Ureter (tissue), 1 donor: ENCODE results near the gene ARHGEF39. TPM values are rescaled to one million over a fixed set of nuclear protein-coding genes. Genes with fewer than 3 reads are reported as not detected.
"Not testable (repeated sequence)": the region's sequence is repeated elsewhere in the genome, so short reads cannot be mapped to it uniquely, and the experiment has no call there.

ENCODE experiments used
- DNase-seq: peaks from one replicate; pipeline ENCODE4 v3.0.0-alpha.2; 2020; ENCODE audit warnings: low spot score
- total RNA-seq: library from RNA; stranded (reverse); gene quantifications from one replicate; pipeline ENCODE4 v1.2.4, GENCODE V29; 2023
- donor health status: DM: yes; HTN: yes; CAD: no.

ARHGEF39 gene
- total RNA-seq, 1 donor from 2014 or later = 1.0 TPM

GRCh38 chr9:35618854-35619799 is 45.9 kb downstream of the ARHGEF39 start:
- DNase-seq = no peak

GRCh38 chr9:35618325-35618727 is 46.7 kb downstream of the ARHGEF39 start, which contains the start of gene CD72:
Gene CD72 (minus strand): TSS chr9:35618413. CDS start chr9:35618303, 110 bp downstream.
- no peak for DNase-seq

GRCh38 chr9:35617548-35617947 is 47.4 kb downstream of the ARHGEF39 start:
- no peak for DNase-seq

- DNase-seq = peak; percentile 71
Observed at GRCh38 chr9:35616681-35617459, 48.1 kb downstream of the ARHGEF39 start.

- DNase-seq = no peak
Observed at GRCh38 chr9:35615981-35616680, 48.9 kb downstream of the ARHGEF39 start.

- DNase-seq = no peak
Observed at GRCh38 chr9:35612843-35613242, 52.2 kb downstream of the ARHGEF39 start.

GRCh38 chr9:35612066-35612465 is 52.9 kb downstream of the ARHGEF39 start:
- not testable (repeated sequence) for DNase-seq

GRCh38 chr9:35611230-35611797 is 53.7 kb downstream of the ARHGEF39 start:
- DNase-seq = peak; percentile 53

- no peak for DNase-seq
Observed at GRCh38 chr9:35609820-35610163, 55.2 kb downstream of the ARHGEF39 start.

Other genes starting within 250 kb of the ARHGEF39 start
- 29.8 TPM for gene RUSC2, start 175.1 kb downstream of the ARHGEF39 start, total RNA-seq
- 25.6 TPM for gene TESK1, start 59.9 kb downstream of the ARHGEF39 start, total RNA-seq
- 2.0 TPM for gene CD72, start 46.8 kb downstream of the ARHGEF39 start, total RNA-seq
- 0.52 TPM for gene SIT1, start 14.3 kb downstream of the ARHGEF39 start, total RNA-seq
- 3,373 TPM for gene RMRP, start 7.2 kb downstream of the ARHGEF39 start, total RNA-seq
- gene CCDC107, start 6.9 kb downstream of the ARHGEF39 start, total RNA-seq = 22.4 TPM
- not detected for gene CA9, start 8.7 kb upstream of the ARHGEF39 start, total RNA-seq
- gene TPM2, start 24.7 kb upstream of the ARHGEF39 start, total RNA-seq = 559 TPM
- 340 TPM for gene TLN1, start 67.0 kb upstream of the ARHGEF39 start, total RNA-seq
- gene CREB3, start 67.5 kb upstream of the ARHGEF39 start, total RNA-seq = 30.7 TPM
- gene GBA2, start 84.0 kb upstream of the ARHGEF39 start, total RNA-seq = 108 TPM
- 34.3 TPM for gene RGP1, start 84.1 kb upstream of the ARHGEF39 start, total RNA-seq
- gene MSMP, start 89.1 kb upstream of the ARHGEF39 start, total RNA-seq = not detected
- 21.8 TPM for gene NPR2, start 126.4 kb upstream of the ARHGEF39 start, total RNA-seq
- gene SPAG8, start 147.1 kb upstream of the ARHGEF39 start, total RNA-seq = 6.4 TPM
- gene HINT2, start 149.8 kb upstream of the ARHGEF39 start, total RNA-seq = 40.5 TPM
- 0.26 TPM for gene FAM221B, start 163.5 kb upstream of the ARHGEF39 start, total RNA-seq
- 32.3 TPM for gene TMEM8B, start 164.0 kb upstream of the ARHGEF39 start, total RNA-seq
- gene OR13J1, start 205.2 kb upstream of the ARHGEF39 start, total RNA-seq = not detected
- 7.2 TPM for gene HRCT1, start 241.0 kb upstream of the ARHGEF39 start, total RNA-seq
- gene SPAAR, start 244.3 kb upstream of the ARHGEF39 start, total RNA-seq = 1.9 TPM